ENCODE data around the gene NPC1. TPM values are rescaled to one million over a fixed set of nuclear protein-coding genes. Genes with fewer than 3 reads are reported as not detected.
"Not testable (repeated sequence)": the region's sequence is repeated elsewhere in the genome, so short reads cannot be mapped to it uniquely, and the experiment has no call there.

The NPC1 gene
- total and polyA plus RNA-seq, 5 experiments from 2014 or later: 5.0 to 38.8 (median 15.5) TPM

- POLR2A ChIA-PET: no interaction called here
- H3K4me3 Mint-ChIP-seq: no peak overlapping the region
- H3K9me3 Mint-ChIP-seq: no peaks in the 10 kb centered on the region
- peaks cover 2 to 23% (median 12%) of the 10 kb centered on the region in 4 donors for H3K4me1 Mint-ChIP-seq
- no peaks in the 10 kb centered on the region for H3K36me3 Mint-ChIP-seq
- H3K27me3 Mint-ChIP-seq: peaks cover 22 to 43% (median 28%) of the 10 kb centered on the region in 5 donors
- no peak for ATAC-seq
- no peak overlapping the region for H3K27ac Mint-ChIP-seq
- DNase-seq: no peak
Measured at GRCh38 chr18:23623040-23623439, 36.7 kb upstream of the NPC1 start.

GRCh38 chr18:23619388-23619881 lies 33.1 kb upstream of the NPC1 start:
- POLR2A ChIA-PET: no interaction called here
- H3K4me1 Mint-ChIP-seq: peaks cover 2 to 23% (median 11%) of the 10 kb centered on the region in 4 donors
- DNase-seq (no peak), ATAC-seq (peak; percentile 43 to 58)
- no peaks in the 10 kb centered on the region for H3K36me3 Mint-ChIP-seq
- H3K9me3 Mint-ChIP-seq: no peaks in the 10 kb centered on the region
- H3K27me3 Mint-ChIP-seq: peaks cover 23 to 52% (median 37%) of the 10 kb centered on the region in 5 donors
- H3K27ac Mint-ChIP-seq: no peak overlapping the region
- peak overlapping the region; percentile 56 to 71 (median 64) for H3K4me3 Mint-ChIP-seq

GRCh38 chr18:23618862-23619387 lies 32.6 kb upstream of the NPC1 start:
- POLR2A ChIA-PET: no interaction called here
- Mint-ChIP-seq H3K27ac (no peak overlapping the region), H3K4me3 (peak overlapping the region in 9 of 10 donors; percentile 53 to 71 (median 63)), H3K4me1 (peaks cover 2 to 23% (median 11%) of the 10 kb centered on the region in 4 donors), H3K36me3 (no peaks in the 10 kb centered on the region), H3K27me3 (peaks cover 23 to 52% (median 37%) of the 10 kb centered on the region in 5 donors), H3K9me3 (no peaks in the 10 kb centered on the region)
- ATAC-seq (peak in 1 of 2 donors; percentile 35), DNase-seq (no peak)

- Mint-ChIP-seq H3K9me3 (no peaks in the 10 kb centered on the region), H3K36me3 (no peaks in the 10 kb centered on the region), H3K27ac (no peak overlapping the region), H3K4me3 (no peak overlapping the region), H3K27me3 (peaks cover 23 to 52% (median 37%) of the 10 kb centered on the region in 5 donors), H3K4me1 (peaks cover 2 to 23% (median 11%) of the 10 kb centered on the region in 4 donors)
- ATAC-seq: no peak
- POLR2A ChIA-PET: no interaction called here
- no peak for DNase-seq
Measured at GRCh38 chr18:23617412-23618014, 31.2 kb upstream of the NPC1 start.

GRCh38 chr18:23616258-23616657 lies 30.0 kb upstream of the NPC1 start:
- Mint-ChIP-seq H3K27ac (no peak overlapping the region), H3K4me1 (peaks cover 0 to 16% (median 9%) of the 10 kb centered on the region in 4 donors), H3K36me3 (no peaks in the 10 kb centered on the region), H3K9me3 (no peaks in the 10 kb centered on the region), H3K27me3 (peaks cover 22 to 41% (median 29%) of the 10 kb centered on the region in 5 donors), H3K4me3 (no peak overlapping the region)
- POLR2A ChIA-PET: no interaction called here
- ATAC-seq: no peak
- no peak for DNase-seq

- DNase-seq (no peak), ATAC-seq (no peak)
- H3K27me3 Mint-ChIP-seq: peaks cover 8 to 28% (median 17%) of the 10 kb centered on the region in 5 donors
- H3K9me3 Mint-ChIP-seq: no peaks in the 10 kb centered on the region
- no peak overlapping the region for H3K27ac Mint-ChIP-seq
- H3K4me3 Mint-ChIP-seq: no peak overlapping the region
- no peaks in the 10 kb centered on the region for H3K36me3 Mint-ChIP-seq
- H3K4me1 Mint-ChIP-seq: peaks cover 0 to 13% (median 7%) of the 10 kb centered on the region in 4 donors
- POLR2A ChIA-PET: no interaction called here
Measured at GRCh38 chr18:23614891-23615290, 28.6 kb upstream of the NPC1 start.

GRCh38 chr18:23614413-23614812 lies 28.1 kb upstream of the NPC1 start:
- Mint-ChIP-seq H3K4me3 (no peak overlapping the region), H3K27me3 (peaks cover 4 to 23% (median 14%) of the 10 kb centered on the region in 5 donors), H3K27ac (no peak overlapping the region), H3K9me3 (no peaks in the 10 kb centered on the region), H3K4me1 (peaks cover 0 to 8% (median 4%) of the 10 kb centered on the region in 4 donors), H3K36me3 (no peaks in the 10 kb centered on the region)
- ATAC-seq: no peak
- DNase-seq: no peak
- POLR2A ChIA-PET: no interaction called here

GRCh38 chr18:23613091-23613475 lies 26.8 kb upstream of the NPC1 start:
- H3K27ac Mint-ChIP-seq, H3K9me3 Mint-ChIP-seq, ATAC-seq, H3K27me3 Mint-ChIP-seq, H3K4me3 Mint-ChIP-seq, DNase-seq, H3K36me3 Mint-ChIP-seq, POLR2A ChIA-PET, H3K4me1 Mint-ChIP-seq: not testable (repeated sequence)

- Mint-ChIP-seq H3K27me3 (peaks cover 0 to 6% (median 3%) of the 10 kb centered on the region in 5 donors), H3K4me3 (no peak overlapping the region), H3K27ac (no peak overlapping the region), H3K36me3 (no peaks in the 10 kb centered on the region), H3K4me1 (no peaks in the 10 kb centered on the region), H3K9me3 (no peaks in the 10 kb centered on the region)
- POLR2A ChIA-PET: no interaction called here
- DNase-seq (no peak), ATAC-seq (no peak)
Measured at GRCh38 chr18:23612434-23613090, 26.3 kb upstream of the NPC1 start.

GRCh38 chr18:23609390-23610023 lies 23.2 kb upstream of the NPC1 start:
- POLR2A ChIA-PET: no interaction called here
- no peak overlapping the region for H3K4me3 Mint-ChIP-seq

GRCh38 chr18:23608211-23608610 lies 21.9 kb upstream of the NPC1 start:
- no peaks in the 10 kb centered on the region for H3K9me3 Mint-ChIP-seq
- no peaks in the 10 kb centered on the region for H3K27me3 Mint-ChIP-seq
- no peaks in the 10 kb centered on the region for H3K36me3 Mint-ChIP-seq
- H3K4me1 Mint-ChIP-seq: no peaks in the 10 kb centered on the region
- DNase-seq: no peak
- H3K27ac Mint-ChIP-seq: no peak overlapping the region
- no peak for ATAC-seq
- no peak overlapping the region for H3K4me3 Mint-ChIP-seq
- POLR2A ChIA-PET: no interaction called here

More at GRCh38 chr18:23609390-23610023, 23.2 kb upstream of the NPC1 start:
- no peak for DNase-seq
- H3K36me3 Mint-ChIP-seq: no peaks in the 10 kb centered on the region
- H3K27ac Mint-ChIP-seq: no peak overlapping the region
- H3K27me3 Mint-ChIP-seq: no peaks in the 10 kb centered on the region
- no peak for ATAC-seq
- H3K4me1 Mint-ChIP-seq: no peaks in the 10 kb centered on the region
- H3K9me3 Mint-ChIP-seq: no peaks in the 10 kb centered on the region

GRCh38 chr18:23605941-23606340 lies 19.6 kb upstream of the NPC1 start:
- no peak for ATAC-seq
- no peaks in the 10 kb centered on the region for H3K4me1 Mint-ChIP-seq
- POLR2A ChIA-PET: no interaction called here

GRCh38 chr18:23599809-23600208 lies 13.5 kb upstream of the NPC1 start:
- Mint-ChIP-seq H3K9me3 (no peaks in the 10 kb centered on the region), H3K27ac (no peak overlapping the region), H3K4me3 (no peak overlapping the region), H3K36me3 (no peaks in the 10 kb centered on the region), H3K27me3 (no peaks in the 10 kb centered on the region), H3K4me1 (peaks cover 0 to 6% (median 0%) of the 10 kb centered on the region in 4 donors)
- ATAC-seq (no peak), DNase-seq (no peak)
- POLR2A ChIA-PET: no interaction called here

More at GRCh38 chr18:23605941-23606340, 19.6 kb upstream of the NPC1 start:
- DNase-seq: no peak
- no peaks in the 10 kb centered on the region for H3K9me3 Mint-ChIP-seq
- no peaks in the 10 kb centered on the region for H3K36me3 Mint-ChIP-seq
- H3K4me3 Mint-ChIP-seq: no peak overlapping the region
- no peak overlapping the region for H3K27ac Mint-ChIP-seq
- no peaks in the 10 kb centered on the region for H3K27me3 Mint-ChIP-seq
